Measurements from ENCODE around the gene LIN7A.

- TF ChIP-seq CTCF (IDR thresholded peaks at IDR 0.05; ENCODE audit: low read depth, low read length) (no peak), EZH2phosphoT487 (IDR thresholded peaks at IDR 0.05; ENCODE audit: low read depth) (no peak)
Measured at GRCh38 chr12:80794551-80794950, 143.2 kb downstream of the LIN7A start.

Data from OCI-LY3 (cell line).